AG04450 (cell line): ENCODE measurements around the gene TMEM259. TPM values are rescaled to one million over a fixed set of nuclear protein-coding genes. Genes with fewer than 3 reads are reported as not detected.
A peak's percentile ranks its signal among the peaks of the same experiment; 100 is the strongest.

ENCODE experiments used
- CTCF ChIA-PET: fragments of 300-600, 350-600 bp; formaldehyde crosslinking; extraction: SDS; loops from one replicate; lab custom pipeline; 2022; ENCODE audit warnings: antibody characterized with exemption, inconsistent platforms; lab: Charles Lee
- POLR2A ChIA-PET: fragments of 350-600 bp; formaldehyde crosslinking; extraction: SDS; loops from one replicate; lab custom pipeline; 2021; ENCODE audit warnings: antibody characterized with exemption, inconsistent platforms; lab: Yijun Ruan, JAX
- DNase-seq: peaks from one replicate; pipeline ENCODE4 v3.0.0-alpha.2; 2011; ENCODE audit warnings: low read depth, low spot score
- H3K27ac ChIP-seq: one replicate; pipeline ENCODE4 v1.5.1; 2012; ENCODE audit warnings: low read depth, low read length, control low read depth
- H3K27me3 ChIP-seq: one replicate; pipeline ENCODE4 v1.6.0; 2012; ENCODE audit warnings: low read length; ENCODE audit not compliant: control insufficient read depth, insufficient read depth
- H3K4me3 ChIP-seq: 2 replicates; pipeline ENCODE4 v1.5.1; 2011; ENCODE audit warnings: mild to moderate bottlenecking, low read depth, low read length, control low read depth
- H3K9me3 ChIP-seq: 2 replicates; pipeline ENCODE4 v1.5.1; 2012; ENCODE audit warnings: low read length; ENCODE audit not compliant: control insufficient read depth, insufficient read depth
- polyA plus RNA-seq: library from polyadenylated mRNA; depleted of rRNA; stranded (reverse); fragments of >200 nt; gene quantifications from 2 replicates; pipeline ENCODE4 v1.2.3, GENCODE V29; 2011
- TF ChIP-seq, protein P1 (sequence below): IDR thresholded peaks from 2 replicates; pipeline ENCODE4 v1.5.1; 2011; ENCODE audit warnings: low read depth, low read length, control low read depth, inconsistent platforms

The TMEM259 gene
- polyA plus RNA-seq, 1 experiment: 55.8 TPM

DNA sequence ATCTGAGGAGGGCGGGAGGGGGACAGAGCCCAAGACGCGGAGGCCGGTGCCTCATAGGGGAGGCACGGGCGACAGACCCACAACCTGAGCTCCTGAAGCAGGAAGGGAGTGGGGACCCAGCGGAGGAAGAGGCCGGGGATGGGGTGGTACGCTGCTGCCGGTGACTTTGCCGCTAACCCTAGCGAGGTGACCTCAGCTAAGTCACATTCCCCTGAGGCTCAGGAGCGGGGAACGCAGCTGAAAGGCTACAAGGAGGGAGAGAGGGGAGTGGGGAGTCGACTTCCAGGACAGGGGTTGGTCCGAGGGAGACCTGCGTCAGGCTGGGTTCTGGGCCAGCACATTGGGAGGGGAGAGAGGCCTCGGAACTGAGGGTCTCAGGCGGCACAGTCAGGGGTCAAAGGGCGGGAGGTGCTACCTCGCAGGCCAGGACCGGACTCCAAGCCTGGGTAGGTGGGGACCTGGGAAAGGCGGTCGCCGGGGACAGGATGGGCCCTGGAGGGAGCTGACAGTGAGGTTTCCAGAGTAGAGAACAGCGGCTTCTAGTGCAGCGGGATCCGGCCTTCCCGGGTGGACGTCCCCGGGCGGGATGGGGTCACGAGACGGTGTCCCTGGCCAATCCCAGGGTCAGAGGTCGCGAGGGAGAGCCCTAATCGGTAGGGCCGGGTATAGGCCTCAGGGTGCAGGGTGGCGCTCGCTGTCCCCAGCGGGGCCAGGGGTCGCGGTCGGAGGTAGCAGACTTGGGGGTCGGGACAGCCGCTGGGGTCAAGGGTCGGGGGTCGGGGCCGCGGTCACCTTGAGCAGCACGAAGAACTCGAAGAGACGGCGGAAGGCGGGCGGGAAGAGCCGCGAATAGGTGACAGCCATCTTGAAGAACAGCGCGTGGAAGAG is 699 bp downstream of the TMEM259 start:
- TF ChIP-seq, protein P1, sequence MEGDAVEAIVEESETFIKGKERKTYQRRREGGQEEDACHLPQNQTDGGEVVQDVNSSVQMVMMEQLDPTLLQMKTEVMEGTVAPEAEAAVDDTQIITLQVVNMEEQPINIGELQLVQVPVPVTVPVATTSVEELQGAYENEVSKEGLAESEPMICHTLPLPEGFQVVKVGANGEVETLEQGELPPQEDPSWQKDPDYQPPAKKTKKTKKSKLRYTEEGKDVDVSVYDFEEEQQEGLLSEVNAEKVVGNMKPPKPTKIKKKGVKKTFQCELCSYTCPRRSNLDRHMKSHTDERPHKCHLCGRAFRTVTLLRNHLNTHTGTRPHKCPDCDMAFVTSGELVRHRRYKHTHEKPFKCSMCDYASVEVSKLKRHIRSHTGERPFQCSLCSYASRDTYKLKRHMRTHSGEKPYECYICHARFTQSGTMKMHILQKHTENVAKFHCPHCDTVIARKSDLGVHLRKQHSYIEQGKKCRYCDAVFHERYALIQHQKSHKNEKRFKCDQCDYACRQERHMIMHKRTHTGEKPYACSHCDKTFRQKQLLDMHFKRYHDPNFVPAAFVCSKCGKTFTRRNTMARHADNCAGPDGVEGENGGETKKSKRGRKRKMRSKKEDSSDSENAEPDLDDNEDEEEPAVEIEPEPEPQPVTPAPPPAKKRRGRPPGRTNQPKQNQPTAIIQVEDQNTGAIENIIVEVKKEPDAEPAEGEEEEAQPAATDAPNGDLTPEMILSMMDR: no peak
- peak overlapping the region; percentile 91 for H3K4me3 ChIP-seq
- no peaks in the 10 kb centered on the region; the same call in 1 of the 2 replicates for H3K9me3 ChIP-seq
- CTCF ChIA-PET: interaction anchor here (0.6 to 1.0 kb wide), 2 partner anchors 98 to 221 kb away, joined by 3 read pairs; no protein-coding TSS in a partner anchor
- H3K27ac ChIP-seq: peak overlapping the region; percentile 11
- DNase-seq: no peak
- H3K27me3 ChIP-seq: no peaks in the 10 kb centered on the region
- POLR2A ChIA-PET: interaction anchor here (0.7 to 1.4 kb wide), 3 partner anchors 8 to 138 kb away, joined by 3 to 4 read pairs (median 4); partner anchors contain the start of gene GPX4

DNA sequence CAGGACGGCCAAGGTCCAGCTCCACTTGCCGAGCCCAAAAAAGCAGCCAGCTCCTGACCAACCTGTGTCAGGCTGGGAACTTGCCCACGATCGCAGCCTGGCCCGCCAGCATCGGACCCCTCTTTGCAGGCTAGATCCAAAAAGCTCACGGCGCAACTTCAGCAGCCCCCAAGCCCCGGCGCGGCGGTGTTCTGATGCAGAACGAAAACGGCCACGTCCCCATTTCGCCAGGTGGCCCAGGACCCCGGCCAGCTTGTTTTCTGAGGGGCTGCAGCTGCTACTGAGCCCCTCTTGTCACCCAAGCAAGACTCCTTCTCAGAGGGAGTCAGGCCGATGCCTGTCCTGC is 1.3 kb downstream of the TMEM259 start:
- Histone ChIP-seq H3K9me3 (no peaks in the 10 kb centered on the region; the same call in 1 of the 2 replicates), H3K27ac (no peak overlapping the region), H3K4me3 (peak overlapping the region; percentile 91), H3K27me3 (no peaks in the 10 kb centered on the region)
- DNase-seq: no peak
- CTCF ChIA-PET: interaction anchor here (0.6 kb wide), 1 partner anchor 97 kb away, joined by 3 read pairs; no protein-coding TSS in a partner anchor
- POLR2A ChIA-PET: interaction anchor here (0.7 to 1.4 kb wide), 4 partner anchors 9 to 138 kb away, joined by 3 to 4 read pairs (median 4); partner anchors contain the start of gene GPX4
- TF ChIP-seq, protein P1: no peak

DNA sequence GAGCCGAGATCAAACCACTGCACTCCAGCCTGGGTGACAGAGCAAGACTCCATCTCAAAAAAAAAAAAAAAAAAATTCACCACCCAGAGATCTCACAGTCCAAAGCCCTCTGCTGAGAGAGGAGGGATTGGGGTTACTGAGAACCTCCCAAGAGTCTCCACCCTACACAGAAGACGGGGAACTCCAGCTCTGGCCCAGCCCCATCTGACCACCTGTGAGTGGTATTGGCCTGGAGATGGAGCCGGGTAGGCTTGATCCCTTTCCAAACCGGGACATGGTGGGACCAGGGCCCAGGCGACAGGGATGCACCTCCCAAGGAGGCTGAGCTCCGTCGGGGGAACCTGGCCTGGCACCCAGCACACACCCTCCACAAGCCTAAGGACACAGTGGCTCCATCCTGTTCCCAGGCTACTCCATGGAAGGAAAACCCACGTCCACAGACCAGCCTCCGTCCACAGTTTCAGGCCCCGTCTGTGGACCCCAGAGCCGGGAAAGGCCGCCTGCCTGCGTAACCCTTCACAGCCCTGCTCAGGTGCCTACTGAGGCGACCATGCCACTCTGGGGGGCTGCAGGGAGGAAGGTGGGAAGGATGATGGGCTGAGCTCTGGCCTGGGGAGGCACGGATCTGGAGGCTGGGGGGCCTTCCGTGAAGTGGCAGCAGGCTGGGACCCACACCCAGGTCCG is 1.8 kb downstream of the TMEM259 start:
- Histone ChIP-seq H3K27ac (no peak overlapping the region), H3K27me3 (no peaks in the 10 kb centered on the region), H3K4me3 (peak overlapping the region; percentile 91), H3K9me3 (no peaks in the 10 kb centered on the region; the same call in 1 of the 2 replicates)
- DNase-seq: no peak
- POLR2A ChIA-PET: interaction anchor here (0.6 to 1.4 kb wide), 6 partner anchors 10 to 137 kb away, joined by 3 to 5 read pairs (median 4); partner anchors contain the start of gene GPX4
- CTCF ChIA-PET: no interaction called here
- TF ChIP-seq, protein P1: no peak

DNA sequence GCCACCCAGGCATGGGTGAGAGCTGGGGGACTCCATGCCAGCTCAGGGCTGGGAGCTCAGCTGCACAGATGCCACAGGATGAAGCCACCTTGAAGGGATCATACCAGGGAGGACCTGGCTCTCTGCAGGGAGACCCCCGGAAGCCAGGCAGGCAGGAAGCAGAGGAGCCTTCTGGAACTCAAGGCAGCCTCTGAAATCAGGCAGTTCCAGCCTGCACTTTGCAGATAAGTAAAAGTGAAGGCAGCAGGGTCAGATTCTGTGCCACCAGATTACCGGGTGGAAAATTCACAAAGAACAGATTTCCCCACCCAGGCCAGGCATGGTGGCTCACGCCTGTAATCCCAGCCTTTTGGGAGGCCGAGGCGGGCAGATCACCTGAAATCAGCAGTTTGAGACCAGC is 2.5 kb downstream of the TMEM259 start:
- DNase-seq: no peak
- H3K4me3 ChIP-seq: peak overlapping the region; percentile 2; the same call in 1 of the 2 replicates
- ChIA-PET POLR2A (interaction anchor here (0.6 to 1.1 kb wide), 3 partner anchors 9 to 20 kb away, joined by 3 to 5 read pairs (median 3); no protein-coding TSS in a partner anchor), CTCF (interaction anchor here (0.5 to 0.6 kb wide), 2 partner anchors 48 to 96 kb away, joined by 3 to 5 read pairs; no protein-coding TSS in a partner anchor)
- no peak overlapping the region for H3K27ac ChIP-seq
- TF ChIP-seq, protein P1: no peak
- H3K27me3 ChIP-seq: no peaks in the 10 kb centered on the region
- H3K9me3 ChIP-seq: no peaks in the 10 kb centered on the region; the same call in 1 of the 2 replicates
